ENCODE data around the gene KCNB1.

GRCh38 chr20:49343246-49343645 is 139.2 kb downstream of the KCNB1 start:
- TF ChIP-seq CTCF (IDR thresholded peaks at IDR 0.05) = no peak
- TF ChIP-seq POLR2A (IDR thresholded peaks at IDR 0.05) = no peak
